ENCODE results near the gene TMEM88. TPM values are rescaled to one million over a fixed set of nuclear protein-coding genes. Genes with fewer than 3 reads are reported as not detected.

Gene TMEM88
- total RNA-seq, 1 donor from 2014 or later = 33.7 TPM

- H3K27ac Mint-ChIP-seq (ENCODE audit: unreplicated experiment) = peak overlapping the region; percentile 98
- Histone ChIP-seq H3K4me2 (ENCODE audit: low read length) (peak overlapping the region; percentile 100), H3K4me1 (ENCODE audit: insufficient read depth, low read length) (peaks cover 47% of the 10 kb centered on the region), H3K27ac (ENCODE audit: low read depth, low read length) (peak overlapping the region; percentile 97), H3K9ac (ENCODE audit: low read length) (peak overlapping the region; percentile 94), H3K36me3 (ENCODE audit: insufficient read depth, low read length) (no peaks in the 10 kb centered on the region), H3K4me3 (ENCODE audit: insufficient read depth, low read depth, low read length) (peak overlapping the region; percentile 77), H4K20me1 (ENCODE audit: insufficient read depth, low read length) (peaks cover 19% of the 10 kb centered on the region), H2AFZ (ENCODE audit: low read depth, low read length) (peak overlapping the region; percentile 94), H3K79me2 (ENCODE audit: insufficient read depth, low read length) (peaks cover 18% of the 10 kb centered on the region), H3K9me3 (ENCODE audit: insufficient read depth, low read depth, low read length) (no peaks in the 10 kb centered on the region), H3K27me3 (ENCODE audit: insufficient read depth, low read length) (peaks cover 3% of the 10 kb centered on the region)
- H3K4me1 Mint-ChIP-seq (ENCODE audit: low read depth, unreplicated experiment) = peaks cover 29% of the 10 kb centered on the region
- peak overlapping the region; percentile 91 for H3K4me3 Mint-ChIP-seq (ENCODE audit: unreplicated experiment)
- H3K9me3 Mint-ChIP-seq (ENCODE audit: unreplicated experiment) = no peaks in the 10 kb centered on the region
- H3K36me3 Mint-ChIP-seq (ENCODE audit: low read depth, unreplicated experiment) = peaks cover 4% of the 10 kb centered on the region
- no peak for TF ChIP-seq EZH2 (IDR thresholded peaks at IDR 0.05; ENCODE audit: insufficient read depth, low read length)
- peak; percentile 39 for TF ChIP-seq CTCF (IDR thresholded peaks at IDR 0.05; ENCODE audit: insufficient read depth, low read depth, low read length)
- FAIRE-seq (no peak), DNase-seq (ENCODE audit: low read depth) (peak; percentile 95)
- peaks cover 30% of the 10 kb centered on the region for H3K27me3 Mint-ChIP-seq (ENCODE audit: low read depth, unreplicated experiment)
Observed at GRCh38 chr17:7834957-7835813, 19.7 kb upstream of the TMEM88 start.

- peaks cover 22% of the 10 kb centered on the region for H3K27me3 Mint-ChIP-seq (ENCODE audit: low read depth, unreplicated experiment)
- peak overlapping the region; percentile 77 for H3K4me3 ChIP-seq (ENCODE audit: insufficient read depth, low read depth, low read length)
- H3K36me3 Mint-ChIP-seq (ENCODE audit: low read depth, unreplicated experiment) = peaks cover 4% of the 10 kb centered on the region
- no peaks in the 10 kb centered on the region for H3K36me3 ChIP-seq (ENCODE audit: insufficient read depth, low read length)
- H3K79me2 ChIP-seq (ENCODE audit: insufficient read depth, low read length) = peaks cover 25% of the 10 kb centered on the region
- H3K4me1 ChIP-seq (ENCODE audit: insufficient read depth, low read length) = peaks cover 50% of the 10 kb centered on the region
- no peak for TF ChIP-seq CTCF (IDR thresholded peaks at IDR 0.05; ENCODE audit: insufficient read depth, low read depth, low read length)
- TF ChIP-seq EZH2 (IDR thresholded peaks at IDR 0.05; ENCODE audit: insufficient read depth, low read length) = no peak
- peak overlapping the region; percentile 100 for H3K4me2 ChIP-seq (ENCODE audit: low read length)
- H3K9ac ChIP-seq (ENCODE audit: low read length) = peak overlapping the region; percentile 94
- FAIRE-seq = no peak
- DNase-seq (ENCODE audit: low read depth) = peak; percentile 47
- H3K4me1 Mint-ChIP-seq (ENCODE audit: low read depth, unreplicated experiment) = peaks cover 37% of the 10 kb centered on the region
- peaks cover 27% of the 10 kb centered on the region for H4K20me1 ChIP-seq (ENCODE audit: insufficient read depth, low read length)
- H2AFZ ChIP-seq (ENCODE audit: low read depth, low read length) = peak overlapping the region; percentile 82
- peak overlapping the region; percentile 93 for H3K27ac ChIP-seq (ENCODE audit: low read depth, low read length)
- H3K4me3 Mint-ChIP-seq (ENCODE audit: unreplicated experiment) = peak overlapping the region; percentile 95
- H3K9me3 ChIP-seq (ENCODE audit: insufficient read depth, low read depth, low read length) = no peaks in the 10 kb centered on the region
- no peaks in the 10 kb centered on the region for H3K27me3 ChIP-seq (ENCODE audit: insufficient read depth, low read length)
- peak overlapping the region; percentile 89 for H3K27ac Mint-ChIP-seq (ENCODE audit: unreplicated experiment)
- H3K9me3 Mint-ChIP-seq (ENCODE audit: unreplicated experiment) = no peaks in the 10 kb centered on the region
Observed at GRCh38 chr17:7835814-7836595, 18.9 kb upstream of the TMEM88 start.
